Endothelial cell of umbilical vein (primary cell): ENCODE results near the gene TDP1. TPM values are rescaled to one million over a fixed set of nuclear protein-coding genes. Genes with fewer than 3 reads are reported as not detected.

Experiments used
- BruUV-seq: library from RNA; stranded (reverse); fragments of 400-500 nt; replicated peaks from 2 replicates; lab custom pipeline; 2021; lab: Mats Ljungman, UMichigan
- CTCF ChIA-PET: fragments of 300-600, 350-600 bp; sonication (Branson Sonifier 250); formaldehyde crosslinking; loops from one replicate; lab custom pipeline; 2021; ENCODE audit warnings: antibody characterized with exemption, inconsistent platforms; lab: Charles Lee
- POLR2A ChIA-PET: fragments of 300-600, 350-600 bp; sonication (Branson Sonifier 250); formaldehyde crosslinking; loops from one replicate; lab custom pipeline; 2021; ENCODE audit warnings: antibody characterized with exemption, inconsistent platforms; lab: Charles Lee
- DNase-seq: peaks from one replicate; pipeline ENCODE4 v3.0.0-alpha.2; 2011; ENCODE audit warnings: low read depth, low spot score
- FAIRE-seq: peaks from 2 replicates; lab custom pipeline; 2011; peaks lifted over from hg19 to GRCh38; lab: Jason Lieb, UNC
- H2AFZ ChIP-seq: 2 replicates; pipeline ENCODE4 v1.6.0; 2012; ENCODE audit warnings: low read depth, low read length, control low read depth, inconsistent platforms
- H3K27ac ChIP-seq: 2 replicates; pipeline ENCODE4 v1.5.1; 2011; ENCODE audit warnings: low read depth, mild to moderate bottlenecking, control low read depth, low read length, moderate library complexity; ENCODE audit not compliant: insufficient read depth
- H3K27me3 ChIP-seq, 2 experiments: 2 replicates each; pipeline versions ENCODE4 v1.6.0 to v1.6.1; 2011; ENCODE audit warnings: low read length in 2 of 2, mixed read lengths in 1 of 2; ENCODE audit not compliant: control insufficient read depth in 2 of 2, insufficient read depth in 2 of 2
- H3K36me3 ChIP-seq, 2 experiments: 2 replicates in 1 of 2; 3 replicates in 1 of 2; pipeline ENCODE4 v1.5.1; 2011; ENCODE audit warnings: low read length in 2 of 2, mild to moderate bottlenecking in 1 of 2, moderate library complexity in 1 of 2; ENCODE audit not compliant: control insufficient read depth in 2 of 2, insufficient read depth in 2 of 2; ENCODE audit errors: extremely low read depth in 1 of 2
- H3K4me1 ChIP-seq: 3 replicates; pipeline ENCODE4 v1.5.1; 2011; ENCODE audit warnings: mild to moderate bottlenecking, low read length; ENCODE audit not compliant: control insufficient read depth, insufficient read depth; ENCODE audit errors: extremely low read depth
- H3K4me2 ChIP-seq: 2 replicates; pipeline ENCODE4 v1.6.1; 2011; ENCODE audit warnings: low read length, control low read depth, mixed read lengths; ENCODE audit not compliant: insufficient read depth
- H3K4me3 ChIP-seq, 3 experiments: fragments of 200-600 bp in 1 of 3; sonication (generic), shearing (Covaris generic) in 1 of 3; replicated peaks in 1 of 3; 2 replicates each; pipeline ENCODE4 v1.5.1; 2011 to 2016; ENCODE audit warnings: control low read depth in 3 of 3, low read length in 3 of 3, mild to moderate bottlenecking in 2 of 3, inconsistent platforms in 1 of 3, low read depth in 1 of 3, moderate library complexity in 1 of 3; ENCODE audit not compliant: insufficient read depth in 1 of 3
- H3K79me2 ChIP-seq: 2 replicates; pipeline ENCODE4 v1.6.0; 2012; ENCODE audit warnings: low read length, inconsistent platforms; ENCODE audit not compliant: control insufficient read depth, insufficient read depth
- H3K9ac ChIP-seq: replicated peaks from 2 replicates; pipeline ENCODE3; 2011; ENCODE audit warnings: low read length, control low read depth; ENCODE audit not compliant: insufficient read depth; ENCODE audit errors: extremely low read depth
- H3K9me1 ChIP-seq: replicated peaks from 3 replicates; pipeline ENCODE4 v1.6.0; 2011; ENCODE audit warnings: mild to moderate bottlenecking, low read length; ENCODE audit not compliant: control insufficient read depth, insufficient read depth; ENCODE audit errors: extremely low read depth
- H3K9me3 ChIP-seq: replicated peaks from 2 replicates; pipeline ENCODE4 v1.5.1; 2012; ENCODE audit warnings: low read length, inconsistent platforms; ENCODE audit not compliant: control insufficient read depth, insufficient read depth
- H4K20me1 ChIP-seq: replicated peaks from 2 replicates; pipeline ENCODE3; 2011; ENCODE audit warnings: mild to moderate bottlenecking, low read length; ENCODE audit not compliant: control insufficient read depth, insufficient read depth; ENCODE audit errors: extremely low read depth
- EZH2 ChIP-seq: IDR thresholded peaks from 2 replicates; pipeline ENCODE4 v1.6.1; 2012; ENCODE audit warnings: borderline replicate concordance, low read depth, mild to moderate bottlenecking, moderate library complexity, low read length, inconsistent platforms; ENCODE audit not compliant: severe bottlenecking
- FOS ChIP-seq: IDR thresholded peaks from 2 replicates; pipeline ENCODE4 v1.6.1; 2011; ENCODE audit warnings: mild to moderate bottlenecking, low read length, moderate library complexity, borderline replicate concordance; ENCODE audit not compliant: insufficient read depth
- GATA2 ChIP-seq: IDR thresholded peaks from 2 replicates; pipeline ENCODE4 v1.7.0; 2011; ENCODE audit warnings: low read depth, mild to moderate bottlenecking, moderate library complexity, mixed read lengths, low read length; ENCODE audit not compliant: insufficient read length, insufficient read depth
- JUN ChIP-seq: IDR thresholded peaks from 2 replicates; pipeline ENCODE4 v1.6.1; 2011; ENCODE audit warnings: borderline replicate concordance, low read depth; ENCODE audit not compliant: insufficient read length, insufficient read depth
- MYC ChIP-seq: IDR thresholded peaks from one replicate; pipeline ENCODE4 v1.6.1; 2011; ENCODE audit warnings: mild to moderate bottlenecking, low read depth, low read length
- POLR2A ChIP-seq: IDR thresholded peaks from 2 replicates; pipeline ENCODE4 v1.6.1; 2012; ENCODE audit warnings: low read depth, mild to moderate bottlenecking, control low read depth, low read length
- POLR2AphosphoS5 ChIP-seq: IDR thresholded peaks from 2 replicates; pipeline ENCODE4 v1.6.1; 2012; ENCODE audit warnings: low read depth, mild to moderate bottlenecking, control low read depth, low read length, moderate library complexity; ENCODE audit not compliant: insufficient read depth
- dilution Hi-C: fragments of 300-500 bp; cut with MboI; formaldehyde crosslinking; loops from one replicate; pipeline ENCODE4 v1.15.0; 2019; ENCODE audit warnings: low sequenced_read_pairs; ENCODE audit not compliant: extremely low pct_ligation_motif_present
- intact Hi-C: fragments of 100-400 bp; cut with micrococcal nuclease; formaldehyde crosslinking; loops from one replicate; pipeline ENCODE4 v1.10.0; 2022
- polyA plus RNA-seq, 4 experiments: library from polyadenylated mRNA; depleted of rRNA in 3 of 4; stranded (reverse) in 3 of 4; unstranded in 1 of 4; fragments of >200 nt; gene quantifications; 2 replicates each; pipeline versions ENCODE4 v1.2.1 to v1.2.3, GENCODE V29; 2011 to 2012; ENCODE audit warnings: missing spikeins in 1 of 4
- total RNA-seq: library from RNA; stranded (reverse); gene quantifications from 2 replicates; pipeline ENCODE4 v1.2.3, GENCODE V29; 2021
- TF ChIP-seq, protein P1 (sequence below): IDR thresholded peaks from 2 replicates; pipeline ENCODE4 v1.6.1; 2011; ENCODE audit not compliant: insufficient read depth, insufficient read length
- TF ChIP-seq, protein P2 (sequence below), 2 donors: IDR thresholded peaks; 1 replicate in 1 of 2; 2 replicates in 1 of 2; pipeline ENCODE4 v1.5.1; 2011; ENCODE audit warnings: low read length in 2 of 2, mild to moderate bottlenecking in 2 of 2, moderate library complexity in 2 of 2, control low read depth in 1 of 2, inconsistent platforms in 1 of 2, low read depth in 1 of 2; ENCODE audit not compliant: insufficient read depth in 1 of 2; ENCODE audit errors: extremely low read depth in 1 of 2

Gene TDP1
- total and polyA plus RNA-seq, 2 donors (not counting 3 experiments of a cell fraction or from before 2014, with no cell fraction given), result 14.1 to 30.5 TPM

DNA sequence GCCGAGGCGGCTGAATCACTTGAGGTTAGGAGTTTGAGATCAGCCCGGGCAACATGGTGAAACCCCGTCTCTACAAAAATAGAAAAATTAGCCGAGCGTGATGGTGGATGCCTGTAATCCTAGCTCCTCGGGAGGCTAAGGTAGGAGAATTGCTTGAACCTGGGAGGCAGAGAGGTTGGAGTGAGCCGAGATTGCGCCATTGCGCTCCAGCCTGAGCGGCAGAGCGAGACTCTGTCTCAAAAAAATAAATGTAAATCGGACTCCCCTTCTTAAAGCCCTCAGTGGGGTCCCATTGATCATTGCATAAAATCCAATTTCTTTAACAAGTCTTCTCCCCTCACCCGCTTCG is 908 bp downstream of the TDP1 start:
- H3K4me2 ChIP-seq, result peak overlapping the region; percentile 68
- DNase-seq, result no peak
- H3K9me3 ChIP-seq, result no peaks in the 10 kb centered on the region
- H4K20me1 ChIP-seq, result no peaks in the 10 kb centered on the region
- H3K27me3 ChIP-seq, result no peaks in the 10 kb centered on the region
- FAIRE-seq, result no peak
- ChIA-PET CTCF (interaction anchor here (1.1 to 6.4 kb wide), 6 partner anchors 17 to 930 kb away, joined by 3 to 93 read pairs (median 10); no protein-coding TSS in a partner anchor), POLR2A (interaction anchor here (1.0 kb wide), 1 partner anchor 17 kb away, joined by 4 read pairs; no protein-coding TSS in a partner anchor)
- no peaks in the 10 kb centered on the region for H3K9me1 ChIP-seq
- BruUV-seq, result TSS peak; percentile 43
- intact Hi-C loops, result loop anchor here (5.0 kb wide), 2 partner anchors 106 to 186 kb away; partner anchors contain the start of gene KCNK13
- H3K36me3 ChIP-seq, result peaks cover 0 to 4% of the 10 kb centered on the region in 2 experiments
- peak overlapping the region; percentile 86 for H3K27ac ChIP-seq
- dilution Hi-C loops, result no loop called here
- no peak overlapping the region for H2AFZ ChIP-seq
- peak overlapping the region; percentile 16 to 67 (median 62) for H3K4me3 ChIP-seq
- peak overlapping the region; percentile 92 for H3K9ac ChIP-seq
- H3K4me1 ChIP-seq, result peaks cover 38% of the 10 kb centered on the region
- peaks cover 47% of the 10 kb centered on the region for H3K79me2 ChIP-seq
- TF ChIP-seq POLR2AphosphoS5, result no peak
- TF ChIP-seq, protein P1, sequence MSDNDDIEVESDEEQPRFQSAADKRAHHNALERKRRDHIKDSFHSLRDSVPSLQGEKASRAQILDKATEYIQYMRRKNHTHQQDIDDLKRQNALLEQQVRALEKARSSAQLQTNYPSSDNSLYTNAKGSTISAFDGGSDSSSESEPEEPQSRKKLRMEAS, result no peak
- TF ChIP-seq GATA2, result no peak
- TF ChIP-seq POLR2A, result no peak
- no peak for TF ChIP-seq EZH2
- TF ChIP-seq FOS, result no peak
- no peak for TF ChIP-seq MYC
- TF ChIP-seq JUN, result no peak
- TF ChIP-seq, protein P2, sequence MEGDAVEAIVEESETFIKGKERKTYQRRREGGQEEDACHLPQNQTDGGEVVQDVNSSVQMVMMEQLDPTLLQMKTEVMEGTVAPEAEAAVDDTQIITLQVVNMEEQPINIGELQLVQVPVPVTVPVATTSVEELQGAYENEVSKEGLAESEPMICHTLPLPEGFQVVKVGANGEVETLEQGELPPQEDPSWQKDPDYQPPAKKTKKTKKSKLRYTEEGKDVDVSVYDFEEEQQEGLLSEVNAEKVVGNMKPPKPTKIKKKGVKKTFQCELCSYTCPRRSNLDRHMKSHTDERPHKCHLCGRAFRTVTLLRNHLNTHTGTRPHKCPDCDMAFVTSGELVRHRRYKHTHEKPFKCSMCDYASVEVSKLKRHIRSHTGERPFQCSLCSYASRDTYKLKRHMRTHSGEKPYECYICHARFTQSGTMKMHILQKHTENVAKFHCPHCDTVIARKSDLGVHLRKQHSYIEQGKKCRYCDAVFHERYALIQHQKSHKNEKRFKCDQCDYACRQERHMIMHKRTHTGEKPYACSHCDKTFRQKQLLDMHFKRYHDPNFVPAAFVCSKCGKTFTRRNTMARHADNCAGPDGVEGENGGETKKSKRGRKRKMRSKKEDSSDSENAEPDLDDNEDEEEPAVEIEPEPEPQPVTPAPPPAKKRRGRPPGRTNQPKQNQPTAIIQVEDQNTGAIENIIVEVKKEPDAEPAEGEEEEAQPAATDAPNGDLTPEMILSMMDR (IDR thresholded peaks at IDR 0.05; ENCODE audit: extremely low read depth in 1 of 2, insufficient read depth in 1 of 2, low read depth in 1 of 2, low read length in 2 of 2), result no peak
